ENCODE results near the gene AGK.

GRCh38 chr7:141513720-141514119, 37.5 kb upstream of the AGK start:
- TF ChIP-seq GABPA (IDR thresholded peaks at IDR 0.05; ENCODE audit: borderline replicate concordance, insufficient read depth, low read length) = no peak
- TF ChIP-seq TCF12 (IDR thresholded peaks at IDR 0.05; ENCODE audit: low read depth, low read length) = no peak
- TF ChIP-seq SUZ12 (IDR thresholded peaks at IDR 0.05; ENCODE audit: low read length) = no peak
- no peak for TF ChIP-seq ASH2L (IDR thresholded peaks at IDR 0.05; ENCODE audit: low read length)
- TF ChIP-seq MAX (IDR thresholded peaks at IDR 0.05) = no peak
- TF ChIP-seq CTCF (IDR thresholded peaks at IDR 0.05; ENCODE audit: control extremely low read depth in 1 of 3, insufficient read depth in 1 of 3, low read depth in 1 of 3, low read length in 3 of 3) = no peak
- no peak for TF ChIP-seq POLR2A (IDR thresholded peaks at IDR 0.05; ENCODE audit: control extremely low read depth in 1 of 2, low read depth in 2 of 2, low read length in 2 of 2)
- no peak for TF ChIP-seq RFX5 (IDR thresholded peaks at IDR 0.05; ENCODE audit: borderline replicate concordance, low read depth, low read length)
- no peak for TF ChIP-seq SP1 (IDR thresholded peaks at IDR 0.05; ENCODE audit: low read depth, low read length)
- TF ChIP-seq JUND (IDR thresholded peaks at IDR 0.05; ENCODE audit: low read length) = no peak
- TF ChIP-seq POLR2AphosphoS5 (IDR thresholded peaks at IDR 0.05; ENCODE audit: low read depth, low read length) = no peak
- no peak for TF ChIP-seq ZNF274 (IDR thresholded peaks at IDR 0.05; ENCODE audit: borderline replicate concordance, extremely low read depth, low read length)
- TF ChIP-seq BACH1 (IDR thresholded peaks at IDR 0.05; ENCODE audit: low read length) = no peak
- TF ChIP-seq RNF2 (IDR thresholded peaks at IDR 0.05; ENCODE audit: borderline replicate concordance, low read depth, low read length, missing control alignments, poor library complexity, severe bottlenecking) = no peak
